GM10266 (cell line): ENCODE measurements around the gene ZNF423.
"Not testable (repeated sequence)": the region's sequence is repeated elsewhere in the genome, so short reads cannot be mapped to it uniquely, and the experiment has no call there.

Experiments
- DNase-seq: peaks from one replicate; pipeline ENCODE4 v3.0.0; 2012; ENCODE audit errors: extremely low spot score
- TF ChIP-seq, protein P1 (sequence below): IDR thresholded peaks from 2 replicates; pipeline ENCODE4 v1.5.1; 2012; ENCODE audit warnings: mild to moderate bottlenecking, low read depth; ENCODE audit not compliant: control insufficient read depth, insufficient read depth; ENCODE audit errors: missing control alignments

ZNF423 gene

DNA sequence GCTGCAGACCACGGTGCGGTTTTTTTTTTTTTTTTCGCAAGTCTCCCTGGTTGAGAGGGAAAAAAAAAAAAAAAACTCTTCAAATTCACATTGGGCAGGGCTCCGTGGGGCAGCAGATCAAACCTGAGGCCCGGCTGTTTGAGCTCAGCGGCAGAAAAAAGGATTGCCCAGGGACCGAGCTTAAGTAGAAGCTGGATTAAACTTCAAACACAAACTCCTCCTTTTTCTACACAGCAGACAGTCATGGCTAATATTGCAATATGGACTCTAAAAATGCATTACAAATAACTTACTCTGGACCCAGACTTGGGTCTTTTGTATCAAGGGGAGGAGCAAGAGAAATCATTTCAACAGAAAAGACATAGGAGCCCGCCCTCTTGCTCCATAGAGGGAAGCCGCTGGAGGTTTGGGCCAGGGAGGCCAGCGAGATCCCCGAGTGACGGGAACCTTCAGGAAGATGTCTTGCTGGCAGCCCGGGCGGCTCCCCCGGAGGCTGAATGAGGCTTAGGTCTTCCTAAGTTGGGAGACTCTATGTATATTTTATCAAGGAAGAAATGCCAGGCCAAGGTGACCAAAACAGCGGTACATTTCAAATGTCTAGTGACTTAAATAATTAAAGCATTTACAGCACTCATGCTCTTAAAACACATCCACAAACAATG, 167.7 kb downstream of the ZNF423 start:
- TF ChIP-seq, protein P1, sequence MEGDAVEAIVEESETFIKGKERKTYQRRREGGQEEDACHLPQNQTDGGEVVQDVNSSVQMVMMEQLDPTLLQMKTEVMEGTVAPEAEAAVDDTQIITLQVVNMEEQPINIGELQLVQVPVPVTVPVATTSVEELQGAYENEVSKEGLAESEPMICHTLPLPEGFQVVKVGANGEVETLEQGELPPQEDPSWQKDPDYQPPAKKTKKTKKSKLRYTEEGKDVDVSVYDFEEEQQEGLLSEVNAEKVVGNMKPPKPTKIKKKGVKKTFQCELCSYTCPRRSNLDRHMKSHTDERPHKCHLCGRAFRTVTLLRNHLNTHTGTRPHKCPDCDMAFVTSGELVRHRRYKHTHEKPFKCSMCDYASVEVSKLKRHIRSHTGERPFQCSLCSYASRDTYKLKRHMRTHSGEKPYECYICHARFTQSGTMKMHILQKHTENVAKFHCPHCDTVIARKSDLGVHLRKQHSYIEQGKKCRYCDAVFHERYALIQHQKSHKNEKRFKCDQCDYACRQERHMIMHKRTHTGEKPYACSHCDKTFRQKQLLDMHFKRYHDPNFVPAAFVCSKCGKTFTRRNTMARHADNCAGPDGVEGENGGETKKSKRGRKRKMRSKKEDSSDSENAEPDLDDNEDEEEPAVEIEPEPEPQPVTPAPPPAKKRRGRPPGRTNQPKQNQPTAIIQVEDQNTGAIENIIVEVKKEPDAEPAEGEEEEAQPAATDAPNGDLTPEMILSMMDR: no peak
- DNase-seq: no peak

DNA sequence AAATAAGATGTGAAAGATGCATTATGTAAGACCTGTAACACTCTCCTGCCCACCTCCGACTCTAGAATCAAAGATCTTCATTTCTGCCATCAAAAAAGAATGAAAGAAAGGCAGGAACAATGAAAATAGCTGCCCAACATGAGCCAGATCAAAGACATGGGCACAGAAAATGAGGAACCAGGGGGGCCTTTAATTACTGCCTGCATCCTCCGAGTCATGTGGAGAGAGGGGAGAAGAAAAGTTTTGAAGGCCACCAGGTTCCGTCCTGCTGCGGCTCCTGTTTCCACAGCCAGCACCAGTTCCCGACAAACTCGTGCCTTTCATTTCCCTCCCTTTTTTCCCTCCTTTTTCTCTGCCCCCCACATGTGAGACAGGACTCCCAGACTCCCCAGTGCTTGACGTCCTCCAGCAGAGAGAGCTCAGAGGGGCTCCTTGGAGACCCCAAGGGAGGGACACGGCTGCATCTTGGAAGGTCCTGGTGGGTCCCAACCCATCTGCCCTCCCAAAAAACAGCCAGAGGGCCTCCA, 168.4 kb downstream of the ZNF423 start:
- TF ChIP-seq, protein P1: no peak
- DNase-seq: no peak

DNA sequence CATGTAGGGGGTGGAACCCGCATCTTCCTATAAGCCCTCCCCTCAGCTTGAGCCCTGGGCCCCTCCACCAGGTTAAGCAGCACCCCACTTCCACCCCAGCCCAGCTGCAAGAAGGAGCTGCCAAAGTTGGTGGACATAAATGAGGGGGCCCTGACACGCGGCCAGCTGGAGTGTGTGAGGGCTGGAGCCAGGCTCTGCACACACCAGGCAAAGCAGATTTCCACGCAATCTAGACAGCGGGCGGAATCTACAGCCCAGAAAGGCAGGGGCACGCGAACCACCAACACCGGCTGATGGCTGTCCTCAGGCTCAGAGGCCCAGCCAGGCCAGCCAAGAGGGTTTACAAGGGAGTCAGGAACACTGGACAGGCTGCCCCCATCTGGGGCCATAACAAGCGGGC, 171.2 kb downstream of the ZNF423 start:
- TF ChIP-seq, protein P1: no peak
- no peak for DNase-seq

DNA sequence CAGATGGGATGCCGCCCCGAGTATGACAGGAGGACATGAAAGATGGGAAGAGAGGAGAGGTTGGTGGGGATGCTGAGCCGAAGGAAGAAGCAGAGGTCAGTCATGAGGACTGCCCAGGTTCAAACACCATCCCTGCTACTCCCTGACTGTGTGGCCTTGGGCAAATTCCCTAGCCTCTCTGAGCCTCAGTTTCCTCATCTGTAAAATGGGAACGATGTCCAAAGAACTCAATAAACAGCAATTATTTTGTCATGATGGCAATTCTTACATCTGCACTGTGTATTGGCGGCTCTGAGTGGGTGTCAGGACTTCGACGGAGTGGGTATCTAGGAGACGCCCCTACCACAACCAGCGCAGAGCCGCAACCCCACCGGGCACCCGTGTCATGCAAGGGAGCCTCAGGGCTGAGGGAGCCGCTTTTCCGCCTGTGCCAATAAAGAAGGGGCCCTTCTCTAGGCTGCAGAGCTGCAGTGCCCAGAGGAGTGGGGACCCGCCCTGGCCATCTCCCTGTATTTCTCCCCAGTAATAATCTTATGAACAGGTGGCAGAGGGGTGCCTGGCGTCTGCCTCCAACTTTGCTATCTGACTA, 173.2 kb downstream of the ZNF423 start:
- no peak for DNase-seq
- TF ChIP-seq, protein P1: no peak

DNA sequence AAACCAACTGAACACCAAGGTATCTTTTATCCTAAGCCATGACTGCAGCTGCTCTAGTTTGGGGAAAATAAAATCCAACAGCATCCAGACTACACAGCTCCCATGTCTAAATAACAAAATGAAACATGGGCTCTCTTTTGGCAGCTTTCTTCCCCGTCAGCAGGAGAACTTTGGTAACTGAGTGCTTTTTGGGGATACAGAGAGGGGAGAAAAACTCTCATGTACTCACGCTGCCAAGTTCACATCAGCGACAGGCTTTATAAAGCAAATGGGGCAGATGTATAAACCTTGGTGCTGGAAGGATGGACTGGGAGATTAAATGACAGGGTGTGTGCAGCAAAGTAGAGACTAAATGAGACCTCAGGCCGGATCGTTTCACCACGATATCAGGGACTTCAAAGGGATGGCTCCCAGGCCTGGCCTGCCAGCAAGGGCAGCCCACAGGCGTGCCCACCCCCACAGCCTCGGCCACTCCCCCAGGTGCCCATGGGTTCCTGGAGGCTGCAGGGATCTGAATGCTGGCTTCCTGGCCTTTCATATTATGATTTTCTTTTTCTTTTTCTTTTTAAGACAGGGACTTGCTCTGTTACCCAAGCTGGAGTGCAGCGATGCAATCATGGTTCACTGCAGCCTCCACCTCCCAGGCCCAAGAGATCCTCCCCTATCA, 174.6 kb downstream of the ZNF423 start:
- TF ChIP-seq, protein P1: no peak
- no peak for DNase-seq

DNA sequence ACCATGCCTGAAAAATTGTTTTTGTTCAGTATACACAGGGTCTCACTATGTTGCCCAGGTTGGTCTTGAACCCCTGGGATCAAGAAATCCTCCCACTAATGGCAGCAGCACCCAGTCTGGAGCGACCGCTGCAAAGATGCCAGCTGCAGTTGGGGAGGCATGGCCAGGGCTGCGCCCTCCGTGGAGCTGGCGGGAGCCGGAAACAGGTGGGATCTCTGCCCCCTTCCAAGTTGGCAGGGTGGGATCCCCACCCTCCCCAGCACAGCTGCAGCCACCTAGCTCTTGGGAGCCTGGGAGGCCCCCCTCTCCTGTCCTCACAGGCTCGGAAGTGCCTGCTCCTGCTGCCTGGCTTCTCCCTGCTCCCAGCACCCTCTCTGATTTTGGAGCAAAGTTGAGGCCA, 176.8 kb downstream of the ZNF423 start:
- TF ChIP-seq, protein P1: no peak
- no peak for DNase-seq

DNA sequence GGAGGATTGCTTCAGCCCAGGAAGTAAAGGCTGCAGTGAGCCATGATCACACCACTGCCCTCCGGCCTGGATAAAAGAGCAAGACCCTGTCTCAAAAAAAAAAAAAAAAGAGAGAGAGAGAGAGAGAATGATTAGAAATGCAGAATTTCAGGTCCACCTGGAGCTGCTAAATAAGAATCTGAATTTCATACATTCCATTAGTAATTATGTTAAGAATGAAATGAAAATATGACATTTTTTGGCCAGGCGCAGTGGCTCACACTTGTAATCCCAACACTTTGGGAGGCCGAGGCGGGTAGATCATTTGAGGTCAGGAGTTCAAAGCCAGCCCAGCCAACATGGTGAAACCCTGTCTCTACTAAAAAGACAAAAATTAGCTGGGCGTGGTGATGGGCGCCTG, 178.3 kb downstream of the ZNF423 start:
- not testable (repeated sequence) for DNase-seq
